GM21786 (cell line): ENCODE measurements around the gene NCAN.
"Not testable (repeated sequence)": the region's sequence is repeated elsewhere in the genome, so short reads cannot be mapped to it uniquely, and the experiment has no call there.

ENCODE experiments used
- ATAC-seq: cut with Tn5 transposase; IDR thresholded peaks from one replicate; pipeline ENCODE4 v1.9.1; 2021; ENCODE audit not compliant: unreplicated experiment

Gene NCAN

DNA sequence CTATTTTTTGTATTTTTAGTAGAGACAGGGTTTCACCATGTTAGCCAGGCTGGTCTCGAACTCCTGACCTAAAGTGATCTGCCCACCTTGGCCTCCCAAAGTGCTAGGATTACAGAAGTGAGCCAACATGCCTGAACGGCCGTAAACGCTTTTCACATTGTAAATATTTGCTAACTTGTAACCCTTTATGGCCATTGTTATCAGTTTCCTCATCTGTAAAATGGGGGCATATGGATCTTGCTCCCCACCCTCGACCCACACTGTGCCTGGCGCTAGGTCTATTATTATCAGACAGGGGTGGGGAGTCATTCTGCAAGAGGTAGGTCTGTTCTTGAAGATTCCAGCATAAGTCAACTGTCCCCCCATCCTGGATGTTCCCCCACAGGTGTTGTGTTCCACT, 11.9 kb downstream of the NCAN start:
- ATAC-seq = no peak

DNA sequence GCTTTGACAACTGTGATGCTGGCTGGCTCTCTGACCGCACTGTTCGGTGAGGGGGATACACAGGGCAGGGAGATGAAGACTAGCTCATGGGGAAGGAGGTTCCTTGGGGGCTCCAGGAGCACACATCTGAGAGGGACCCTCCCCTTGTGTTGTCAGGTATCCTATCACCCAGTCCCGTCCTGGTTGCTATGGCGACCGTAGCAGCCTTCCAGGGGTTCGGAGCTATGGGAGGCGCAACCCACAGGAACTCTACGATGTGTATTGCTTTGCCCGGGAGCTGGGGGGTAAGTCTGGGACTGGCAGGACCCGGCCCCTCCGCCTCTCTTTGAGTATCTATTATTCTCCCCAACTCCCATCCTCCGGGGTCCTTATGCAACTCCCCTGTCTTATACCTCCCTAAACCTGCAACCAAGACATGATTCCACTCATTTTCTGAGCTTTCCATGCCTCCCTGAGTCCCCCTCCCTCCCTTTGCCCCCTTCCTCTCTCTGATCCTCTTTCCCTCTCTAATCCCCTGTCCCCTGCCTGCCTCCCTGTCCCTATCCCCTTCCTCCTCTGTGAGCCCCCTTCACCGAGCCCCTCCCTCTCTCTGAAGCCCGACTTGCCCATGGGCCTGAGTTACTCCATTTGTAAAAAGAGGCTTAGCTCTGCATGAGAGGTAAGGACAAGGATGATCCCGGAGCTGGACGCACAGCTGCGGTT, 12.5 kb downstream of the NCAN start:
- no peak for ATAC-seq

DNA sequence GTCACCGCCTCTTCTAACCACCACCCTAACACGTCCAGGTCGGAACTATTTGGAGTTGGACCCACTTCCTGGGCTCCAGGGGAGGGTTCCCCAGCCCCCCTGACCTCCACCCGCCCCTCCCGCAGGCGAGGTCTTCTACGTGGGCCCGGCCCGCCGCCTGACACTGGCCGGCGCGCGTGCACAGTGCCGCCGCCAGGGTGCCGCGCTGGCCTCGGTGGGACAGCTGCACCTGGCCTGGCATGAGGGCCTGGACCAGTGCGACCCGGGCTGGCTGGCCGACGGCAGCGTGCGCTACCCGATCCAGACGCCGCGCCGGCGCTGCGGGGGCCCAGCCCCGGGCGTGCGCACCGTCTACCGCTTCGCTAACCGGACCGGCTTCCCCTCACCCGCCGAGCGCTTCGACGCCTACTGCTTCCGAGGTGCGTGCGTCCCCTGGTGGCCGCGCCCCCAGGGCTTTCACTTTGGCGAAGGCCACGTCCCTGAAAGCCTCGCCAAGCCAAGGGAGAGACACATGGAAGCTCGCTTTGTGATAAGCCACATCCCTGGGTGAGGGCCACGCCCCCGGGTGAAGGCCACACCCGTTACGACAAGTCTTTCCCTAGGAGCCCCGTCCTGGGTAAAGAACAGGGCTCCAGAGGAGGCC, 13.2 kb downstream of the NCAN start:
- no peak for ATAC-seq

DNA sequence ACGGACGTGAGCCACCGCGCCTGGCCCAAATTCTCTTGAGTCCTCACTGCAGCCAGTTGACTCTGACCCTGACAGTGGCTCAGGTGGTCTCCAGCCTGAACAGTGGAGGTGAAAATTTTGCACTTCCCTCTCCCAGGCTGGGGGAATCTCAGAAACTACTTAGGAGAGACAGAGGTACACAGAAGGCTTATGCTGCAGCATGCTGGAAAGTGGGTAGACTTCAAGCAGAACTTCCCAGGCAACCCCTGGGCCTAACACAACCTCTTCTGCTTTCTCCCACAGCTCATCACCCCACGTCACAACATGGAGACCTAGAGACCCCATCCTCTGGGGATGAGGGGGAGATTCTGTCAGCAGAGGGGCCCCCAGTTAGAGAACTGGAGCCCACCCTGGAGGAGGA, 14.4 kb downstream of the NCAN start:
- ATAC-seq = no peak

DNA sequence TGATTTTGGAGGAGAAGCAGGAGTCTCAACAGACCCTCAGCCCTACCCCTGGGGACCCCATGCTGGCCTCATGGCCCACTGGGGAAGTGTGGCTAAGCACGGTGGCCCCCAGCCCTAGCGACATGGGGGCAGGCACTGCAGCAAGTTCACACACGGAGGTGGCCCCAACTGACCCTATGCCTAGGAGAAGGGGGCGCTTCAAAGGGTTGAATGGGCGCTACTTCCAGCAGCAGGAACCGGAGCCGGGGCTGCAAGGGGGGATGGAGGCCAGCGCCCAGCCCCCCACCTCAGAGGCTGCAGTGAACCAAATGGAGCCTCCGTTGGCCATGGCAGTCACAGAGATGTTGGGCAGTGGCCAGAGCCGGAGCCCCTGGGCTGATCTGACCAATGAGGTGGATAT, 14.9 kb downstream of the NCAN start:
- ATAC-seq = no peak

DNA sequence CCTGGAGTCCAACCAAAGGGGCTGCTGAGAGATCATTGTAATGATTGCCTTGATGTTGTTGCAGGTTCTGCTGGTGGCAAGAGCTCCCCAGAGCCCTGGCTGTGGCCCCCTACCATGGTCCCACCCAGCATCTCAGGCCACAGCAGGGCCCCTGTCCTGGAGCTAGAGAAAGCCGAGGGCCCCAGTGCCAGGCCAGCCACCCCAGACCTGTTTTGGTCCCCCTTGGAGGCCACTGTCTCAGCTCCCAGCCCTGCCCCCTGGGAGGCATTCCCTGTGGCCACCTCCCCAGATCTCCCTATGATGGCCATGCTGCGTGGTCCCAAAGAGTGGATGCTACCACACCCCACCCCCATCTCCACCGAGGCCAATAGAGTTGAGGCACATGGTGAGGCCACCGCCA, 15.5 kb downstream of the NCAN start:
- ATAC-seq = no peak

DNA sequence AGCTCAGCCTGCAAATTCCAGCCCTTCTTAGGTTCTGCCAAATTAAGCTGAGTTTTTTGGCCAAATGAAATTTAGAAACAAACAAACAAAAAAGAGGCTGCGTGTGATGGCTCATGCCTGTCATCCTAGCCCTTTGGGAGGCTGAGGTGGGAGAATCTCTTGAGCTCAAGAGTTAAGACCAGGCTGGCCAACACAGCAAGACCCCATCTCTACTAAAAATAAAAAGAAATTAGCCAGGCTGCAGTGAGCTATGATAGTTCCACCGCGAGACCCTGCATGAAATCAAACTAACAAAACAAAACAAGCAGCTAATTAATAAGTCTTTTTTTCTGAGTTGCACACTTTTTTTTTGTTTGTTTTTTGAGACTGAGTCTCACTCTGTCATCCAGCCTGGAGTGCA, 17.9 kb downstream of the NCAN start:
- no peak for ATAC-seq

DNA sequence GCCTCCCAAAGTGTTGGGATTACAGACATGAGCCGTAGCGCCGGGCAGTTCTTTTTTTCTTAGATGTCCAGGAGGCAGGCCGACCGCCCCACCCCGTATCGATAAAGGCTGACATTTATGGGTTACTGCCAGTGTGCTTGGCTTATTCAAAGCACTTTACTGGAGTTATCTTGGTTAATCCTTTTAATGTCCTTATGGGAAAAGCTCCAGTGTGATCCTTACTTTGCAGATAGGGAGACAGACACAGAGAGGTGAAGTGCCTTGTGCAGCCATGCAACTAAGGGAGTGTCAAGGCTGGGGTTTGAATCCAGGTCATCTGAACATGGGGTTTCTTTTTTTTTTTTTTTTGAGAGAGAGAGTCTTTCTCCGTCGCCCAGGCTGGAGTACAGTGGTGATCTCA, 19.2 kb downstream of the NCAN start:
- ATAC-seq = no peak

DNA sequence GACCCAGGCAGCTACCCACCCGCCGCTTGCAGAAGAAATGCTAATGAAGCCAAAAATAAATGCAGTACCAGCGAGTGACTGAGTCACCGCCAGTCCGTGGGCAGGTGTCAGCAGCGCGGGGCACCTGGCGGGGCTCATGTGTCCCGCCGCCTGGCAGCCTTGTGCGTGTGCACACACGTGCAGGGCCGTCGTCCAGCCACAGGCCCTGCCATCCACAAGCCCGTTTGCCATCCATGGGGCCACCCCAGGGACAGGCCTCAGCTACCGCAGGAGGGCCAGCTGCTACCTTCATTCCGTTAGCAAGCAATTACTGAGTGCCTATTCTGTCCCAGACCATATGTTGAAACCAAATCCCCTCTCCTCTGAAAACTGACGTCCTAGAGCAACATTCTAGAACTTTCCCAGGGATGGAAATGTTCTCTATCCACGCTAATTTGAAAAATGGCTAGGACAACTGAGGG, 20.5 kb downstream of the NCAN start:
- ATAC-seq = no peak

DNA sequence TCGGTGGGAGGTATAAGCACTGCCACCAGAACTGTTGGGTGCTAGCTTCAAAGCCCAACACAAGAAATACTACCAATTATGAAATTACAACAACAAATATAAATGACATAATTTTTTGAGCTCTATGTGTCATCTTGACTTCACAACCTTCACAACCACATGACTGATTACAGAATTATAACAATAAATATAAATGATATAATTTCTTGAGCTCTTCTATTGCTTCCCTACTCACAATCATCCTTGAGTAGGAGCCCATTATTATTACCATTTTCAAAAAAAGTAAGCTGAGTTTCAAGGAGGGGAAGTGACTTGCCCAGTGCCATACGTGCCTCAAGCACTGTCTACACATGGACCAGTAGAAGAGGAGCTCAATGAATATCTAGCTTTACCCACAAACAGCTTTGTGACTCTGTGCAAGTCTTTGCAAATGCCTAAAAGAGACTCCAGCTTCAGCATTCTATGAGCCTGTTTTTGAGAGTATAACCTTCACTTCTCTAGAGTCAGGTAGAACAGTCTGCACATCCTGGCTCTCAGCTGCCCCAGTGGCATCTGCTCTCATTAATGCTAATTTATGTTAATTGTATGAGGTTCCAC, 22.6 kb downstream of the NCAN start:
- no peak for ATAC-seq

DNA sequence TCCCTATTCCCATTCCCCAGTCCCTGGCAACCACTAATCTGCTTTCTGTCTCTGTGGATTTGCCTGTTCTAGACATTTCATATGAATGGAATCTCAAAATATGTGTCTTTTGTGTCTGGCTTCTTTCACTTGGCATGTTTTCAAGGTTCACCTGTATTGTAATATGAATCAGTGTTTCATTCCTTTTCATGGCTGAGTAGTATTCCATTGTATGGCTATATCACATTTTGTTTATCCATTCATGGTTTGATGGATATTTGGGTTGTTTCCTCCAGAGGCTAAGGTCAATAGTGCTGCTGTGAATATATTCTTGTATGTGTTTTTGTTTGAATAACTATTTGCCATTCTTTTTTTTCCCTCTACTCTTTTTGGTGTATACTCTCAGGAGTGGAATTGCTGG, 24.4 kb downstream of the NCAN start:
- no peak for ATAC-seq

DNA sequence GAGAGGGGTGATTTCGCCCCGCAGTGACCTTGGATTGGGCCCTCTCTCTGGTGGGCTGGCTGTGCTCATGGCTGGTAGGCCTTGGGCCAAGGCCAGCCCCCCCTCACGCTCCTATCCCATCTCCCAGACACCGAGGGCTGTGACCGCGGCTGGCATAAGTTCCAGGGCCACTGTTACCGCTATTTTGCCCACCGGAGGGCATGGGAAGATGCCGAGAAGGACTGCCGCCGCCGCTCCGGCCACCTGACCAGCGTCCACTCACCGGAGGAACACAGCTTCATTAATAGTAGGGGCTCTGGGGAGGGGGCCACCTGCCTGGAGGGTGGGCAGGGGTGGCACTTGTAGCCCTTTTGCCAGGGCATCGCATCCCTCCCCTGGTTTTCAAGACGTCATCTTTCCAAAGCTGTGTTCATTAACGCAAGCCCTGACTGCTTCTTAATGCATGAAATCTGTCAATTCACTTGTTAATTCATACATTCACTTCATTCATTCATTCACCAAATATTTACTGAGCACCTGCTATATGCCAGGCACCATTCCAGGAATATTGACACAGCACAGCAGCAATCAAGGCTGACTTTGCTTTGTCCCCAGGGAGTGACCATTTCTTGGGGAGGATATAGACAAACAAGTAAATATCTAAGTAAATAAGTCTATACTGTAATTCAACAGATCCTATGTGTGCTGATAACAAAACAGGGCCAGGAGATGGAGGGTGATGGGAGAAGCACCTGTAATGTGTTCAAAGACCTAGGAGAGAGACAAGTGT, 26.6 kb downstream of the NCAN start:
- no peak for ATAC-seq

DNA sequence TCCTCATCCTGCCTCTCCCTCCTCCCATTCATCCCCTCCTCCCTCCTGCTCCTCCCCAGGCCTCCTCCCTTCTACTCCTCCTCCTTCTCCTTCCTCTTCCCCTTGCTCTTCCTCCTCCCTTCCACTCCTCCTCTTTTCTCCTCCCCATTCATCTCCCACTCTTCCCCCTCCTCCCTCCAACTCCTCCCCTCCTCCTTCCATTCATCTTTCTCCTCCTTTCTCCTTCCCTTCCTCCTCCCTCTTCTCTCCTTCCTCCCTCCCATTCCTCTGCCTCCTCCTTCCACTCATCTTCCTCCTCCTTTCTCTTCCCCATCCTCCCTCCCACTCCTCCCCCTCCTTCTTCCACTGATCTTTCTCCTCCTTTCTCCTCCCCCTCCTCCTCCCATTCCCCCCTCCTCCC, 27.9 kb downstream of the NCAN start:
- no peak for ATAC-seq

DNA sequence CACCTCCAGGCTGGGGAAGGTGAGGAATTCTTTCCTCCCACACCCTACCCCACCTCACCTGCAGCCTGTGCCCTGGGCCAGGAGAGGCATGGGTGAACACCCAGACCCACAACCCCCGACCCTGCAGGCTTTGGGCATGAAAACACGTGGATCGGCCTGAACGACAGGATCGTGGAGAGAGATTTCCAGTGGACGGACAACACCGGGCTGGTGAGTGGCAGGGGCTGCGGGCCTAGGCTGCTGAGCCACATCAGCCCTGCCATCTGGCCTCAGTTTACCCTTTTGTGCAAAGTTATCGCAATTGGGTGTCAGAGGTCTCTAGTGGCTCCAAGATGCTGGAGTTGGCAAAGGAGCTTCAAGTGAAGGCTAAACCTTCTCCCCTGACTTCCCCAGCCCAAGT, 28.7 kb downstream of the NCAN start:
- no peak for ATAC-seq

DNA sequence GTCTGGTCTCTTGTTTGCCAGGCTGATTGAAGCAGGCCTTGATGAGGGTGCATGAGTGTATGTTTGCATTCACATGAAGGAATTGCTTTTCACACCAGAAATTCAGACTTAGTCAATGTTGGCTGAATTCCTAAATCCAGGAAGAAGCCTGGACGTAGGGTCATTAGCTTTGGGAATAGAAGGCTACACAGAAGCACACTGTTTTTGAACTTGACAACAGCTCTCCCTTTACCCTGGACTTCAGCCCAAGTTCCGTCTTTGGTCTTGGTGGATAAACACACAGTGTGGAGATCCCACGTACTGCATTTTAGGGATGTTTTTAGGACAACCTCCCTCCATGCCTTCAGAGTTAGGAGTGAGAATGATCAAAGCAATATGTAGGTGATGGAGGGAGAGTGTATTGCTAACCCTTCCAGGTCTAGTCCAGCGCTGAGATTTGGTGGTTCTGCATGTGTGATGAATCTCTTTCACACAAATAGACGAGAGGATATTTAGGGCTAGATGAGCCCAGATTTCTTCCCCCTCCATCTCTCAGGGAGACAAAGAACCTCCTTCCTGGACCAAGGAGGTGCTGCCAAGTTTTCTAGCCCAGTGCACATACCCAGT, 38.5 kb downstream of the NCAN start:
- ATAC-seq = no peak

DNA sequence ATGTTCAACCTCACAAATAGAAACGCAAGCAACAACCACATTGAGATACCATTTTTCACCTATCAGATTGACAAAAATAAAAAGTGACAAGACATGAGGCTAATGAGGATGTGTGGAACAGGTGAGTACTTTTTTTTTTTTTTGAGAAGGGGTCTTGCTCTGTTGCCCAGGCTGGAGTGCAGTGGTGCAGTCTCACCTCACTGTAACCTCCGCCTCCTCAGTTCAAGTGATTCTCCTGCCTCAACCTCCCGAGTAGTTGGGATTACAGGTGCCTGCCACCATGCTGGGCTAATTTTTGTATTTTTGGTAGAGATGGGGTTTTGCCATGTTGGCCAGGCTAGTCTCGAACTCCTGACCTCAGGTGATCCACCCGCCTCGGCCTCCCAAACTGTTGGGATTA, 41.7 kb downstream of the NCAN start:
- not testable (repeated sequence) for ATAC-seq

DNA sequence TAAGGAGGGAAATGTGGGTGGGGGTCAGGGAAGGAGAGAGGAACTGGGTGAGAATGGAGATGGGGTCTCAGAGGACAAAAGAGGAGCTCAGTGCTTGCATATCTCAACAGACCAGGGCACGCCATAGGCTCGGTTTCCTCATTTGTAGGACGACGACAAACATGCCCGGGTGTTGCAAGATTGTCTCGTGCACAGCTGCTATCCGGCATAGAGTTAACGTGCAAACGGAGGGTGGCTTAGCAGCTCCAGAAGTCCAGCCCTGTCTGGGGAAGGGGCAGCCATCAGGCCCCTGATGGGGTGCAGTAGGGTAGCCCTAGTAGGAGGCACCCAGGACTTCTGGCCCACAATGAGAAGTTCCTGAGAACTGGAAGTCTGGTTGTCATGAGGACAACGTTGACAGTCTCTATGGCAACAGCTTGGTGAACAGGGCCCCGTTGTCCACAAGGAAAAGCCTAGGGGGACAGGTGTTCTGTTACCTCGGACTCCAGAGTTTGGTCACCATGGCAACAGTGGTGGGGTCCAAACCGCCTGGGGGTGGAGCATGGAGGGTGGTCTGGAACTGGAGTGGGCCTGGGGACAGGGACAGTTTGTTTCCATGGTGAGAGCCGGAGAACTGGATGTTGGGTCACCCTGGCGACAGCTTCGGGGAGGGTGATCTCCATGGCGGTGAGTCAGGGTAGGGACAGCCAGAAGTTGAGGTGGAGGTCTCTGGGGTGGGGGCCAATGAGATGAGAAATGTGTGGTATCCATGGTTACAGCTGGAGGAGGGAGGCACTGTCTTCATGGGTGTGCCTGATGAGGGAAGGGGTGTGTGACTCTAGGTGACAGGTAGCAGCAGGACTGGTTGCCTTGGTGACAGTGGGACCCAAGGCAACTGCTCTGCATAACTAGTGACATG, 44.6 kb downstream of the NCAN start:
- ATAC-seq = no peak

DNA sequence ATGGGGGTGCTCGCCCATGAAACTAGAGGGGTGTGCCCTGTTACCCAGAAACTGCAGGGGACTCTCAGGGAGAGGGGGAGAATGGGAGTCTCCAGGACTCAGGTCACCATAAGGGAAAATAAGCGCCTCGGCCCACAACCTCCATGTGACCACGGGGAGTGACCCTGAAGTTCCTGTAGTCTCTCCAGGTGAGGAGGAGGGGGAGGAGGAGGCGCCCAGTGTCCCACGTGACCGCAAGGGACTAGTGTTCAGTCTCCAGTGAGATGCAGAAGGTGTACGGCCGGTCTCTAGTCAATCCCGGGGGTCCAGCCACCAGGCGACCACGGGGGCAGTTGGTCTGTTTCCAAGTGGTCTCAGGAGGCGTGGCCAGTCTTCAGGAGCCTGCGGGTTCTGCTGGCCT, 45.4 kb downstream of the NCAN start:
- ATAC-seq = no peak

DNA sequence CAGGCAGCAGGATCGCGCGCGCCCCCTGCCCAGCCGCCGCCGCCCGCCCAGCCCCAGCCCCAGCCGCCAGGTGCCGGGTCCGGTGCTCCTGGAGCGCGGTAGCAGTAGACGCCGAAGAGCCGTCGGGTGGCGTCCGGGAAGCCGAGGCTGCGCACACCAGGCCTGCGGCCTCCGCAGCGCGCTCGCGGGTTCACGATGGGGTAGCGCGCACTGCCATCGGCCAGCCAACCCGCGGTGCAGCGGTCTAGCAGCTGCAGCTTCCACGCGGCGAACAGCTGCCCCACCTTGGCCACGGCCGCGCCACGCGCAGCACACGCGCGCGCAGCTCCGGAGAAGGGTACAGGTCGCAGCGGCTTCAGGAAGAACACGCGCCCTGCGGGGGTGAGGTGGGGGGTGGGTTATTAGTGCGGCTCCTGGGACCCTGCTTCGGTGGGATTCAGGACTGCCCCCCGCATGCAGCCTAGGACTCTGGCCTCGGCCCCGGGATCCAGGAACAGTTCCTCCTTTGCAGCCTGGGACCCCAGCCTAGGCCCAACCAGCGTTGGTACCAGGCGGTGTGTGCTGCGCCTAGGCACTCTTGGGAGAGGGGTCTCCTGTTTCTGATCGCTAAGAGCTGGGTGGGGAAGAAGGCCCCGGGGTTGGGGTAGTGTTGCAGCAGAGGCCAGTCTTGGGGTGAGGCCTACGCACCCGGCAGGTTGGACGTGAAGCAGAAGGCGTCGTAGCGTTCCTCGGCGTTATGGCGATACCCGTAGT, 46.3 kb downstream of the NCAN start:
- ATAC-seq = no peak
